Activated naive CD4-positive, alpha-beta T cell treated with anti-CD3 and anti-CD28 coated beads for 36 hours (primary cell): ENCODE measurements around the gene PIBF1. TPM values are rescaled to one million over a fixed set of nuclear protein-coding genes. Genes with fewer than 3 reads are reported as not detected.
"Not testable (repeated sequence)": the region's sequence is repeated elsewhere in the genome, so short reads cannot be mapped to it uniquely, and the experiment has no call there.

ENCODE experiments used
- CTCF ChIA-PET: fragments of 350-600 bp; sonication (Branson Sonifier 250); formaldehyde crosslinking; loops from one replicate; lab custom pipeline; 2021; ENCODE audit warnings: antibody characterized with exemption; lab: Charles Lee
- DNase-seq: peaks from one replicate; pipeline ENCODE4 v3.0.0-alpha.2; 2020
- H3K27ac Mint-ChIP-seq: one replicate; pipeline ENCODE4 v1.8.0; 2021; ENCODE audit warnings: mild to moderate bottlenecking, mixed read lengths
- H3K27me3 Mint-ChIP-seq: one replicate; pipeline ENCODE4 v1.8.0; 2021; ENCODE audit warnings: low read depth, mixed read lengths
- H3K36me3 Mint-ChIP-seq: one replicate; pipeline ENCODE4 v1.8.0; 2021; ENCODE audit warnings: low read depth, mixed read lengths
- H3K4me1 Mint-ChIP-seq: one replicate; pipeline ENCODE4 v1.8.0; 2021; ENCODE audit warnings: low read depth, mixed read lengths
- H3K4me3 Mint-ChIP-seq: one replicate; pipeline ENCODE4 v1.8.0; 2021; ENCODE audit warnings: mild to moderate bottlenecking, moderate library complexity, mixed read lengths
- H3K9me3 Mint-ChIP-seq: one replicate; pipeline ENCODE4 v1.8.0; 2021; ENCODE audit warnings: mixed read lengths
- intact Hi-C: fragments of 100-400 bp; cut with micrococcal nuclease; formaldehyde crosslinking; loops from one replicate; pipeline ENCODE4 v1.15.1; 2023
- total RNA-seq, 2 experiments: library from RNA; stranded (reverse); gene quantifications; one replicate each; pipeline ENCODE4 v1.2.3, GENCODE V29; 2021

Gene PIBF1
- total RNA-seq, 2 experiments from 2014 or later = 19.5 to 23.5 TPM

- Mint-ChIP-seq H3K36me3 (peaks cover 24% of the 10 kb centered on the region), H3K4me3 (no peak overlapping the region), H3K27ac (no peak overlapping the region), H3K9me3 (no peaks in the 10 kb centered on the region), H3K27me3 (no peaks in the 10 kb centered on the region), H3K4me1 (no peaks in the 10 kb centered on the region)
- DNase-seq = no peak
- intact Hi-C loops = no loop called here
- CTCF ChIA-PET = no interaction called here
Observed at GRCh38 chr13:72884101-72884500, 102.2 kb downstream of the PIBF1 start.

- no peak overlapping the region for H3K4me3 Mint-ChIP-seq
- H3K4me1 Mint-ChIP-seq = peaks cover 8% of the 10 kb centered on the region
- CTCF ChIA-PET = interaction anchor here (0.6 kb wide), 1 partner anchor 115 kb away, joined by 4 read pairs; no protein-coding TSS in a partner anchor
- intact Hi-C loops = no loop called here
- H3K9me3 Mint-ChIP-seq = no peaks in the 10 kb centered on the region
- no peak for DNase-seq
- H3K27me3 Mint-ChIP-seq = no peaks in the 10 kb centered on the region
- peaks cover 16% of the 10 kb centered on the region for H3K36me3 Mint-ChIP-seq
- no peak overlapping the region for H3K27ac Mint-ChIP-seq
Observed at GRCh38 chr13:72886272-72887067, 104.5 kb downstream of the PIBF1 start.

GRCh38 chr13:72889495-72889894, 107.6 kb downstream of the PIBF1 start:
- no peak overlapping the region for H3K4me3 Mint-ChIP-seq
- intact Hi-C loops = no loop called here
- CTCF ChIA-PET = no interaction called here
- peaks cover 8% of the 10 kb centered on the region for H3K4me1 Mint-ChIP-seq
- H3K27me3 Mint-ChIP-seq = no peaks in the 10 kb centered on the region
- no peak overlapping the region for H3K27ac Mint-ChIP-seq
- H3K36me3 Mint-ChIP-seq = peaks cover 5% of the 10 kb centered on the region
- no peaks in the 10 kb centered on the region for H3K9me3 Mint-ChIP-seq
- DNase-seq = no peak

GRCh38 chr13:72890546-72890945, 108.6 kb downstream of the PIBF1 start:
- peaks cover 9% of the 10 kb centered on the region for H3K36me3 Mint-ChIP-seq
- H3K4me3 Mint-ChIP-seq = no peak overlapping the region
- no peak for DNase-seq
- no peaks in the 10 kb centered on the region for H3K9me3 Mint-ChIP-seq
- no peaks in the 10 kb centered on the region for H3K27me3 Mint-ChIP-seq
- intact Hi-C loops = no loop called here
- CTCF ChIA-PET = no interaction called here
- H3K4me1 Mint-ChIP-seq = peaks cover 8% of the 10 kb centered on the region
- no peak overlapping the region for H3K27ac Mint-ChIP-seq

GRCh38 chr13:72891423-72891822, 109.5 kb downstream of the PIBF1 start:
- Mint-ChIP-seq H3K9me3 (peaks cover 2% of the 10 kb centered on the region), H3K4me1 (peaks cover 8% of the 10 kb centered on the region), H3K36me3 (peaks cover 17% of the 10 kb centered on the region), H3K27ac (no peak overlapping the region), H3K4me3 (no peak overlapping the region), H3K27me3 (no peaks in the 10 kb centered on the region)
- CTCF ChIA-PET = interaction anchor here (0.7 kb wide), 1 partner anchor 32 kb away, joined by 3 read pairs; no protein-coding TSS in a partner anchor
- DNase-seq = no peak
- intact Hi-C loops = no loop called here

- intact Hi-C loops = no loop called here
- no peak for DNase-seq
- Mint-ChIP-seq H3K9me3 (peaks cover 8% of the 10 kb centered on the region), H3K27ac (no peak overlapping the region), H3K4me3 (no peak overlapping the region), H3K36me3 (peaks cover 37% of the 10 kb centered on the region), H3K27me3 (no peaks in the 10 kb centered on the region), H3K4me1 (no peaks in the 10 kb centered on the region)
- CTCF ChIA-PET = interaction anchor here (1.1 kb wide), 1 partner anchor 89 kb away, joined by 4 read pairs; no protein-coding TSS in a partner anchor
Observed at GRCh38 chr13:72896869-72897268, 114.9 kb downstream of the PIBF1 start.

- H3K4me1 Mint-ChIP-seq, H3K9me3 Mint-ChIP-seq: not testable (repeated sequence)
Observed at GRCh38 chr13:72901546-72901945, 119.6 kb downstream of the PIBF1 start.

GRCh38 chr13:72908416-72908815, 126.5 kb downstream of the PIBF1 start:
- no peaks in the 10 kb centered on the region for H3K9me3 Mint-ChIP-seq
- H3K36me3 Mint-ChIP-seq = peaks cover 28% of the 10 kb centered on the region
- CTCF ChIA-PET = interaction anchor here (0.7 kb wide), 1 partner anchor 15 kb away, joined by 5 read pairs; no protein-coding TSS in a partner anchor
- DNase-seq = no peak
- H3K27ac Mint-ChIP-seq = no peak overlapping the region
- no peak overlapping the region for H3K4me3 Mint-ChIP-seq
- no peaks in the 10 kb centered on the region for H3K4me1 Mint-ChIP-seq
- intact Hi-C loops = no loop called here
- H3K27me3 Mint-ChIP-seq = no peaks in the 10 kb centered on the region

More at GRCh38 chr13:72901546-72901945, 119.6 kb downstream of the PIBF1 start:
- H3K27me3 Mint-ChIP-seq, DNase-seq, H3K27ac Mint-ChIP-seq, CTCF ChIA-PET, H3K4me3 Mint-ChIP-seq, intact Hi-C loops: not testable (repeated sequence)
- peaks cover 20% of the 10 kb centered on the region for H3K36me3 Mint-ChIP-seq

GRCh38 chr13:72911981-72912380, 130.0 kb downstream of the PIBF1 start:
- H3K4me3 Mint-ChIP-seq = no peak overlapping the region
- DNase-seq = no peak
- CTCF ChIA-PET = no interaction called here
- intact Hi-C loops = no loop called here
- H3K36me3 Mint-ChIP-seq = peaks cover 32% of the 10 kb centered on the region
- H3K4me1 Mint-ChIP-seq = no peaks in the 10 kb centered on the region
- H3K27ac Mint-ChIP-seq = no peak overlapping the region
- no peaks in the 10 kb centered on the region for H3K9me3 Mint-ChIP-seq
- H3K27me3 Mint-ChIP-seq = no peaks in the 10 kb centered on the region

- peaks cover 35% of the 10 kb centered on the region for H3K36me3 Mint-ChIP-seq
- H3K9me3 Mint-ChIP-seq = no peaks in the 10 kb centered on the region
- no peak overlapping the region for H3K27ac Mint-ChIP-seq
- DNase-seq = no peak
- CTCF ChIA-PET = no interaction called here
- H3K27me3 Mint-ChIP-seq = no peaks in the 10 kb centered on the region
- no peak overlapping the region for H3K4me3 Mint-ChIP-seq
- intact Hi-C loops = no loop called here
- peaks cover 4% of the 10 kb centered on the region for H3K4me1 Mint-ChIP-seq
Observed at GRCh38 chr13:72920097-72920496, 138.2 kb downstream of the PIBF1 start.

- Mint-ChIP-seq H3K4me1 (no peaks in the 10 kb centered on the region), H3K9me3 (no peaks in the 10 kb centered on the region), H3K27me3 (no peaks in the 10 kb centered on the region), H3K36me3 (peaks cover 36% of the 10 kb centered on the region), H3K4me3 (no peak overlapping the region), H3K27ac (no peak overlapping the region)
- intact Hi-C loops = no loop called here
- CTCF ChIA-PET = no interaction called here
- DNase-seq = no peak
Observed at GRCh38 chr13:72931311-72931710, 149.4 kb downstream of the PIBF1 start.

GRCh38 chr13:72932250-72932649, 150.3 kb downstream of the PIBF1 start:
- Mint-ChIP-seq H3K9me3 (no peaks in the 10 kb centered on the region), H3K4me1 (no peaks in the 10 kb centered on the region), H3K4me3 (no peak overlapping the region), H3K27me3 (no peaks in the 10 kb centered on the region), H3K36me3 (peaks cover 35% of the 10 kb centered on the region), H3K27ac (no peak overlapping the region)
- CTCF ChIA-PET = no interaction called here
- intact Hi-C loops = no loop called here
- DNase-seq = no peak

- intact Hi-C loops, H3K4me3 Mint-ChIP-seq, H3K27ac Mint-ChIP-seq, CTCF ChIA-PET, DNase-seq, H3K27me3 Mint-ChIP-seq, H3K9me3 Mint-ChIP-seq, H3K4me1 Mint-ChIP-seq: not testable (repeated sequence)
- peaks cover 52% of the 10 kb centered on the region for H3K36me3 Mint-ChIP-seq
Observed at GRCh38 chr13:72946267-72946666, 164.3 kb downstream of the PIBF1 start.
